ENCODE data around the gene ERLEC1.

DNA sequence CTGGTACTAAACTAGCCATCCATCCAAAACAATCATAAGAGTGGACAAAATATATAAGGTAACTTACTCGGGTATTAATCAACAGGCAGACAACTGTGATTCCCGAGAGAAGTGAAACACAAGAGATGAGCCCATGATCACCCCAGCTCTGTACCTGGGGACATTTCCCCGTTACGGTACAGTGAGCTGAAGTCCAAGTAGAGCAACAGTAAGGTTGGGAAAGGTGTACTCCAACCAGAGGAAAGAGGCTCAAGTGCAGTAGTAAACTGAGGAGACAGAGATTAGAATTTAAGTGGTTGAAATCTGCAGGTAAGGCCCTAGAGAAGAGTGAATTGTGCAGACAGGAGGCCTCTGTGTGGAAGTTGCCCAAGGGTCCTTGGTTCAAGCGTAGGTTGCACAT lies 49.8 kb upstream of the ERLEC1 start:
- TF ChIP-seq FOXM1 (IDR thresholded peaks at IDR 0.05; ENCODE audit: borderline replicate concordance) (no peak), LEF1 (IDR thresholded peaks at IDR 0.05; ENCODE audit: borderline replicate concordance) (no peak), BHLHE40 (IDR thresholded peaks at IDR 0.05; ENCODE audit: borderline replicate concordance) (no peak)

All from HEK293T (cell line).